Measurements from ENCODE around the gene HOPX. TPM values are rescaled to one million over a fixed set of nuclear protein-coding genes. Genes with fewer than 3 reads are reported as not detected.

The HOPX gene
- total and polyA plus RNA-seq, 2 of the 8 experiments (the other 6 are each of a cell fraction or from before 2014, with no cell fraction given) = not detected

DNA sequence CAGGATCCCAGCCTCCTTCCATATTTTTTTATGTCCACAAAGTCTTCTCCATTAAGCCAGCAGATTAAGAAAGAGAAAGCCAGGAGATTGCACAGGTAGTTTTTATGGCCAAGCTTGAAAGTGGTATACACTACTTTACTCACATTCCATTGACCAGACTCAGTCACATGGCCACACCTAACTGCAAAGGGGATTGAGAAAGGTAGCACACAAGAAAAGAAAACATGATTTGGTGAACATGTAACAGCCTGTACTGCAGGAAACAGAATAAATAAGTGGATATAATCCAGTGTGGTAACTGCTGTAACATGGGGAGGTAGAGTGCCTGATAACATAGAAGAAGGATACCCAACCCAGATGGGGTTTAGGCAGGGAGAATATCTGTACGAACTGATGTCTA lies 43.9 kb downstream of the HOPX start:
- Histone ChIP-seq H3K4me3 (ENCODE audit: extremely low read depth in 1 of 4, insufficient read depth in 2 of 4, low read depth in 3 of 4, low read length in 4 of 4) (no peak overlapping the region), H3K23ac (ENCODE audit: insufficient read length) (no peak overlapping the region), H3K18ac (ENCODE audit: extremely low read depth, low read length) (no peak overlapping the region), H4K5ac (ENCODE audit: insufficient read length, low read depth, low read length) (no peak overlapping the region), H3K9ac (replicated peaks in 1 of 4; ENCODE audit: extremely low read depth in 1 of 4, low read depth in 3 of 4, low read length in 3 of 4) (no peak overlapping the region), H3K4me2 (ENCODE audit: insufficient read depth in 1 of 2, low read depth in 2 of 2, low read length in 2 of 2) (no peak overlapping the region), H4K91ac (replicated peaks; ENCODE audit: insufficient read length, low read length) (no peak overlapping the region), H2BK120ac (replicated peaks; ENCODE audit: low read depth, low read length) (no peak overlapping the region), H3K27ac (ENCODE audit: low read depth, low read length) (no peak overlapping the region), H2BK20ac (ENCODE audit: low read length) (no peak overlapping the region), H3K56ac (replicated peaks; ENCODE audit: insufficient read length, low read depth, low read length) (no peak overlapping the region), H3K27me3 (replicated peaks in 1 of 4; ENCODE audit: control insufficient read depth in 3 of 4, extremely low read depth in 1 of 4, insufficient read depth in 3 of 4, low read length in 3 of 4) (no peaks in the 10 kb centered on the region), H3K14ac (ENCODE audit: insufficient read length) (no peak overlapping the region), H3K79me1 (ENCODE audit: low read depth, low read length) (no peaks in the 10 kb centered on the region), H2BK12ac (ENCODE audit: low read depth, low read length) (no peak overlapping the region), H3K23me2 (ENCODE audit: low read depth, low read length) (no peaks in the 10 kb centered on the region), H3K36me3 (ENCODE audit: control insufficient read depth in 2 of 4, insufficient read depth in 4 of 4, low read length in 3 of 4) (no peaks in the 10 kb centered on the region), H3K4me1 (replicated peaks in 1 of 4; ENCODE audit: control insufficient read depth in 3 of 4, insufficient read depth in 4 of 4, low read length in 3 of 4) (no peaks in the 10 kb centered on the region), H2AFZ (ENCODE audit: low read length) (no peak overlapping the region), H2AK5ac (ENCODE audit: low read depth, low read length) (no peak overlapping the region), H3K9me3 (ENCODE audit: insufficient read depth in 2 of 2, low read depth in 1 of 2, low read length in 1 of 2) (no peaks in the 10 kb centered on the region), H2BK15ac (ENCODE audit: low read length) (no peak overlapping the region), H4K20me1 (replicated peaks in 1 of 2; ENCODE audit: control insufficient read depth in 1 of 2, insufficient read depth in 2 of 2, low read length in 2 of 2) (no peaks in the 10 kb centered on the region), H4K8ac (ENCODE audit: extremely low read depth, insufficient read depth, low read length) (no peak overlapping the region), H3K4ac (replicated peaks; ENCODE audit: insufficient read length, low read depth, low read length) (no peak overlapping the region), H3K79me2 (ENCODE audit: control insufficient read depth in 1 of 2, insufficient read depth in 2 of 2, low read length in 2 of 2) (no peaks in the 10 kb centered on the region), H2BK5ac (ENCODE audit: low read depth, low read length) (no peak overlapping the region)
- no peak for FAIRE-seq
- WGBS, 2 experiments (ENCODE audit: extremely low coverage in 1 of 2, insufficient coverage in 1 of 2, insufficient read length in 1 of 2, insufficient replicate concordance in 2 of 2, low coverage in 1 of 2, low lambda C conversion rate in 2 of 2, missing lambda C conversion rate in 1 of 2) = 89% methylated on average over 1 of the region's 1 CpG; no CpG with 5 or more reads in 1 of the 2 experiments
- POLR2A ChIA-PET (ENCODE audit: partially characterized antibody) = no interaction called here
- no peak for DNase-seq (ENCODE audit: low read depth in 1 of 2, low spot score in 2 of 2)
- CTCF ChIA-PET (ENCODE audit: partially characterized antibody) = no interaction called here
- TF ChIP-seq MAFK (IDR thresholded peaks at IDR 0.05; ENCODE audit: low read depth, low read length) = no peak
- TF ChIP-seq CHD2 (IDR thresholded peaks at IDR 0.05; ENCODE audit: low read length) = no peak
- TF ChIP-seq, protein P1, sequence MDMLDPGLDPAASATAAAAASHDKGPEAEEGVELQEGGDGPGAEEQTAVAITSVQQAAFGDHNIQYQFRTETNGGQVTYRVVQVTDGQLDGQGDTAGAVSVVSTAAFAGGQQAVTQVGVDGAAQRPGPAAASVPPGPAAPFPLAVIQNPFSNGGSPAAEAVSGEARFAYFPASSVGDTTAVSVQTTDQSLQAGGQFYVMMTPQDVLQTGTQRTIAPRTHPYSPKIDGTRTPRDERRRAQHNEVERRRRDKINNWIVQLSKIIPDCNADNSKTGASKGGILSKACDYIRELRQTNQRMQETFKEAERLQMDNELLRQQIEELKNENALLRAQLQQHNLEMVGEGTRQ (IDR thresholded peaks at IDR 0.05; ENCODE audit: low read length) = no peak
- TF ChIP-seq, protein P2, sequence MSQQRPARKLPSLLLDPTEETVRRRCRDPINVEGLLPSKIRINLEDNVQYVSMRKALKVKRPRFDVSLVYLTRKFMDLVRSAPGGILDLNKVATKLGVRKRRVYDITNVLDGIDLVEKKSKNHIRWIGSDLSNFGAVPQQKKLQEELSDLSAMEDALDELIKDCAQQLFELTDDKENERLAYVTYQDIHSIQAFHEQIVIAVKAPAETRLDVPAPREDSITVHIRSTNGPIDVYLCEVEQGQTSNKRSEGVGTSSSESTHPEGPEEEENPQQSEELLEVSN (IDR thresholded peaks at IDR 0.05) = no peak
- no peak for TF ChIP-seq SIX5 (IDR thresholded peaks at IDR 0.05; ENCODE audit: low read depth, low read length)
- no peak for TF ChIP-seq JUN (IDR thresholded peaks at IDR 0.05; ENCODE audit: low read depth, low read length)
- no peak for TF ChIP-seq POLR2AphosphoS5 (IDR thresholded peaks at IDR 0.05; ENCODE audit: low read depth, low read length)
- no peak for TF ChIP-seq CTBP2 (IDR thresholded peaks at IDR 0.05; ENCODE audit: borderline replicate concordance, insufficient read depth, insufficient read length, low read length)
- TF ChIP-seq ASH2L (IDR thresholded peaks at IDR 0.05; ENCODE audit: low read length) = no peak
- TF ChIP-seq, protein P3, sequence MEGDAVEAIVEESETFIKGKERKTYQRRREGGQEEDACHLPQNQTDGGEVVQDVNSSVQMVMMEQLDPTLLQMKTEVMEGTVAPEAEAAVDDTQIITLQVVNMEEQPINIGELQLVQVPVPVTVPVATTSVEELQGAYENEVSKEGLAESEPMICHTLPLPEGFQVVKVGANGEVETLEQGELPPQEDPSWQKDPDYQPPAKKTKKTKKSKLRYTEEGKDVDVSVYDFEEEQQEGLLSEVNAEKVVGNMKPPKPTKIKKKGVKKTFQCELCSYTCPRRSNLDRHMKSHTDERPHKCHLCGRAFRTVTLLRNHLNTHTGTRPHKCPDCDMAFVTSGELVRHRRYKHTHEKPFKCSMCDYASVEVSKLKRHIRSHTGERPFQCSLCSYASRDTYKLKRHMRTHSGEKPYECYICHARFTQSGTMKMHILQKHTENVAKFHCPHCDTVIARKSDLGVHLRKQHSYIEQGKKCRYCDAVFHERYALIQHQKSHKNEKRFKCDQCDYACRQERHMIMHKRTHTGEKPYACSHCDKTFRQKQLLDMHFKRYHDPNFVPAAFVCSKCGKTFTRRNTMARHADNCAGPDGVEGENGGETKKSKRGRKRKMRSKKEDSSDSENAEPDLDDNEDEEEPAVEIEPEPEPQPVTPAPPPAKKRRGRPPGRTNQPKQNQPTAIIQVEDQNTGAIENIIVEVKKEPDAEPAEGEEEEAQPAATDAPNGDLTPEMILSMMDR (IDR thresholded peaks at IDR 0.05; ENCODE audit: control extremely low read depth in 1 of 3, insufficient read depth in 1 of 3, low read depth in 1 of 3, low read length in 3 of 3) = no peak
- no peak for TF ChIP-seq SP4 (IDR thresholded peaks at IDR 0.05; ENCODE audit: low read length)

Measured in H1 (cell line).